MM.1S (cell line): Measurements from ENCODE around the gene FER.

ENCODE experiments used
- DNase-seq: peaks from one replicate; pipeline ENCODE4 v3.0.0-alpha.2; 2015
- H2AFZ ChIP-seq: fragments of 300-600 bp; sonication (generic); 2 replicates; pipeline ENCODE4 v1.6.0; 2016; ENCODE audit warnings: antibody characterized with exemption, low read length
- H3F3A ChIP-seq: fragments of 300-600 bp; sonication (generic); 2 replicates; pipeline ENCODE4 v1.6.1; 2016; ENCODE audit warnings: mild to moderate bottlenecking, antibody characterized with exemption, low read length, moderate library complexity, mixed read lengths; ENCODE audit not compliant: insufficient read depth
- H3K27ac ChIP-seq: fragments of 300-600 bp; sonication (generic); 2 replicates; pipeline ENCODE4 v1.5.1; 2016; ENCODE audit warnings: mild to moderate bottlenecking, low read length
- H3K27me3 ChIP-seq: fragments of 300-600 bp; sonication (generic); replicated peaks from 2 replicates; pipeline ENCODE4 v1.6.0; 2016; ENCODE audit warnings: low read length; ENCODE audit not compliant: insufficient read depth
- H3K36me3 ChIP-seq: fragments of 300-600 bp; sonication (generic); replicated peaks from 2 replicates; pipeline ENCODE4 v1.6.1; 2016; ENCODE audit warnings: mild to moderate bottlenecking, low read length, mixed read lengths; ENCODE audit not compliant: insufficient read depth
- H3K4me1 ChIP-seq: fragments of 300-600 bp; sonication (generic); 2 replicates; pipeline ENCODE4 v1.6.1; 2016; ENCODE audit warnings: low read length, mixed read lengths
- H3K4me2 ChIP-seq: fragments of 300-600 bp; sonication (generic); 2 replicates; pipeline ENCODE4 v1.6.0; 2016; ENCODE audit warnings: low read depth, low read length
- H3K4me3 ChIP-seq: fragments of 300-600 bp; sonication (generic); 2 replicates; pipeline ENCODE4 v1.5.1; 2016; ENCODE audit warnings: low read length, mixed read lengths
- H3K79me2 ChIP-seq: fragments of 300-600 bp; sonication (generic); 2 replicates; pipeline ENCODE4 v1.6.1; 2016; ENCODE audit warnings: mixed run types, low read length, mixed read lengths
- H3K9ac ChIP-seq: fragments of 300-600 bp; sonication (generic); 2 replicates; pipeline ENCODE4 v1.6.1; 2016; ENCODE audit warnings: low read length, mixed read lengths
- H3K9me2 ChIP-seq: fragments of 300-600 bp; sonication (generic); replicated peaks from 2 replicates; pipeline ENCODE4 v1.6.1; 2016; ENCODE audit warnings: mild to moderate bottlenecking, low read length, mixed read lengths; ENCODE audit not compliant: insufficient read depth
- H3K9me3 ChIP-seq: fragments of 300-600 bp; sonication (generic); replicated peaks from 2 replicates; pipeline ENCODE4 v1.6.1; 2016; ENCODE audit warnings: mild to moderate bottlenecking, low read length, mixed read lengths; ENCODE audit not compliant: insufficient read depth
- H4K20me1 ChIP-seq: fragments of 300-600 bp; sonication (generic); 2 replicates; pipeline ENCODE4 v1.6.1; 2016; ENCODE audit warnings: mild to moderate bottlenecking, low read length, moderate library complexity, mixed read lengths; ENCODE audit not compliant: insufficient read depth
- CTCF ChIP-seq: fragments of 300-600 bp; sonication (generic); IDR thresholded peaks from 2 replicates; pipeline ENCODE4 v1.5.1; 2016; ENCODE audit warnings: antibody characterized with exemption, low read length, mixed read lengths
- EZH2 ChIP-seq: fragments of 300-600 bp; sonication (generic); optimal IDR thresholded peaks from 2 replicates; pipeline ENCODE3; 2017; ENCODE audit warnings: low read depth, mild to moderate bottlenecking, antibody characterized with exemption, low read length, mixed read lengths
- EZH2phosphoT487 ChIP-seq: fragments of 300-600 bp; sonication (generic); IDR thresholded peaks from 2 replicates; pipeline ENCODE4 v1.6.1; 2018; ENCODE audit warnings: antibody characterized with exemption, low read length

The FER gene

DNA sequence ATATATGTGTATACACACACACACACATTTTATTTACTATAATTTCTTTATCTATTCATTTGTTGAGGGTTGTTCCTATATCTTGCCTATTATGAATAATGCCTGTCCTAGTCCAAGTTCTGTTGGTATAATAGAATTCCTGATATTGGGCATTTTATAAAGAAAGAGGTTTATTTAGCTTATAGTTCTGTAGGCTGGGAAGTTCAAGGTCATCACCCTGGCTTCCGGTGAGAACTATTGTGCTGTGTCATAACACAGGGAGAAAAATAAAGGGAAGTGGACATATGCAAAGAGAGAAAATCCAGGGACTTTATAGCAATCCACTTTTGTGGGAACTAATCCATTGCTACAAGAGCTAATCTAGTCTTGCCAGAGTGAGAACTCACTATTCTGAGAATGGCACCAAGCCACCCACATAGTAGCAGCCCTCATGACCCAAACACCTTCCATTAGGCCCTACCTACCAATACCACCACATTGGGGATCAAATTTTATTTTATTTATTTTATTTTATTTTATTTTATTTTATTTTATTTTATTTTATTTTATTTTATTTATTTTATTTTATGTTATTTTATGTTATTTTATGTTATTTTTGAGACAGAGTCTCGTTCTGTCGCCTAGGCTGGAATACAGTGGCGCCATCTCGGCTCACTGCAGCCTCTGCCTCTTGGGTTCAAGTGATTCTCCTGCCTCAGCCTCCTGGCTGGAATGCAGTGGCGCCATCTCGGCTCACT is 74.7 kb downstream of the FER start:
- Histone ChIP-seq H3K9ac (no peak overlapping the region), H4K20me1 (no peaks in the 10 kb centered on the region), H3F3A (no peaks in the 10 kb centered on the region), H3K4me3 (no peak overlapping the region), H3K9me3 (no peaks in the 10 kb centered on the region), H3K27me3 (no peaks in the 10 kb centered on the region), H3K27ac (no peak overlapping the region), H2AFZ (no peak overlapping the region), H3K4me2 (no peak overlapping the region), H3K4me1 (peaks cover 17% of the 10 kb centered on the region), H3K36me3 (no peaks in the 10 kb centered on the region), H3K79me2 (no peaks in the 10 kb centered on the region), H3K9me2 (no peaks in the 10 kb centered on the region)
- DNase-seq, result no peak
- no peak for TF ChIP-seq EZH2
- no peak for TF ChIP-seq EZH2phosphoT487
- TF ChIP-seq CTCF, result no peak

DNA sequence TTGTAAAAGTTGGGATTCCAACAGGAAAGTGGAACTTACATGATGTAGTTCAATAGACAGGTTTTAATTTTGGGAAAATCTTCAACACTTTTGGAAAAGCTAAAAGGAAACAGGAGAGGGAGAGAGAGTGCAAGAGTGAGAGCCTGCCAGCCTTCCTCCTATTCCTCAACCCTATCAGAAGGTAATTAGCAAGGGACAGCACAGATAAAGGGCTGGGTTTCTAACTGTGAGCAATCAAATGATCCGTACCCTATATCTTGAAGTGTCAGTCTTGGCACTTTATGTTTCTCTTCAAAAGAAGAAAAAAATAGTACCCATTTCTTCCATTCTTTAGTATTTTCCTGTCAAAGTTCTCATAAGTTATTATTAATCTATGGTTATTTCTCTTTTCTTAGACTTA is 79.4 kb downstream of the FER start:
- Histone ChIP-seq H3K27ac (no peak overlapping the region), H3K4me3 (no peak overlapping the region), H3F3A (no peaks in the 10 kb centered on the region), H3K4me1 (no peaks in the 10 kb centered on the region), H3K79me2 (no peaks in the 10 kb centered on the region), H3K9ac (no peak overlapping the region), H3K9me3 (no peaks in the 10 kb centered on the region), H3K36me3 (no peaks in the 10 kb centered on the region), H3K9me2 (no peaks in the 10 kb centered on the region), H3K27me3 (no peaks in the 10 kb centered on the region), H4K20me1 (no peaks in the 10 kb centered on the region), H2AFZ (no peak overlapping the region), H3K4me2 (no peak overlapping the region)
- DNase-seq, result no peak
- TF ChIP-seq EZH2 (no peak), EZH2phosphoT487 (no peak), CTCF (no peak)

- Histone ChIP-seq H3F3A (no peaks in the 10 kb centered on the region), H3K4me3 (no peak overlapping the region), H3K9ac (no peak overlapping the region), H3K27ac (no peak overlapping the region), H2AFZ (no peak overlapping the region), H3K79me2 (no peaks in the 10 kb centered on the region), H3K9me3 (no peaks in the 10 kb centered on the region), H3K36me3 (no peaks in the 10 kb centered on the region), H3K4me2 (no peak overlapping the region), H3K9me2 (no peaks in the 10 kb centered on the region), H3K4me1 (no peaks in the 10 kb centered on the region), H3K27me3 (no peaks in the 10 kb centered on the region), H4K20me1 (no peaks in the 10 kb centered on the region)
- TF ChIP-seq EZH2 (no peak), CTCF (no peak), EZH2phosphoT487 (no peak)
- DNase-seq, result no peak
These were observed 83.1 kb downstream of the FER start for GRCh38 chr5:108830705-108831276.
